Fibroblast of the aortic adventitia (primary cell): Measurements from ENCODE around the gene TRIM58. TPM values are rescaled to one million over a fixed set of nuclear protein-coding genes. Genes with fewer than 3 reads are reported as not detected.

Experiments
- DNase-seq: peaks from one replicate; pipeline ENCODE4 v3.0.0-alpha.2; 2010; ENCODE audit warnings: low read depth
- H3K4me3 ChIP-seq: 2 replicates; pipeline ENCODE4 v1.5.1; 2011; ENCODE audit warnings: low read depth, mild to moderate bottlenecking, control low read depth, low read length, moderate library complexity
- CTCF ChIP-seq: IDR thresholded peaks from 2 replicates; pipeline ENCODE4 v1.5.1; 2011; ENCODE audit warnings: mild to moderate bottlenecking, low read length, control low read depth, inconsistent platforms; ENCODE audit not compliant: insufficient read depth
- total RNA-seq: library from RNA; depleted of rRNA; stranded (reverse); fragments of >200 nt; gene quantifications from 2 replicates; pipeline ENCODE4 v1.2.3, GENCODE V29; 2012; ENCODE audit warnings: low replicate concordance

The TRIM58 gene
- total RNA-seq, 1 donor, result 0.09 TPM

GRCh38 chr1:247849616-247850015 lies 7.4 kb upstream of the TRIM58 start:
- no peak for TF ChIP-seq CTCF
- H3K4me3 ChIP-seq, result no peak overlapping the region
- no peak for DNase-seq

- TF ChIP-seq CTCF, result no peak
- no peak for DNase-seq
- H3K4me3 ChIP-seq, result no peak overlapping the region
Measured at GRCh38 chr1:247854899-247855545, 2.0 kb upstream of the TRIM58 start.

- no peak for TF ChIP-seq CTCF
- H3K4me3 ChIP-seq, result no peak overlapping the region
- DNase-seq, result no peak
Measured at GRCh38 chr1:247855911-247856310, 1.1 kb upstream of the TRIM58 start.

GRCh38 chr1:247857985-247858619 lies 1.1 kb downstream of the TRIM58 start:
- no peak for TF ChIP-seq CTCF
- no peak overlapping the region for H3K4me3 ChIP-seq
- DNase-seq, result no peak

- no peak overlapping the region for H3K4me3 ChIP-seq
- DNase-seq, result no peak
- no peak for TF ChIP-seq CTCF
Measured at GRCh38 chr1:247862756-247863155, 5.8 kb downstream of the TRIM58 start.

- no peak for TF ChIP-seq CTCF
- DNase-seq, result no peak
- H3K4me3 ChIP-seq, result no peak overlapping the region
Measured at GRCh38 chr1:247864644-247865043, 7.7 kb downstream of the TRIM58 start.

- no peak for TF ChIP-seq CTCF
- H3K4me3 ChIP-seq, result no peak overlapping the region
- DNase-seq, result peak; percentile 1
Measured at GRCh38 chr1:247865416-247865815, 8.4 kb downstream of the TRIM58 start.
